K562 (cell line): ENCODE results near the gene APOB.

Experiments
- CTCF ChIP-seq, 3 experiments: IDR thresholded peaks in 2 of 3; conservative IDR thresholded peaks in 1 of 3; 2 replicates each; pipeline ENCODE4 v1.5.1; 2011 to 2012; ENCODE audit warnings: low read length in 3 of 3, mild to moderate bottlenecking in 3 of 3, control low read depth in 2 of 3, improper control_type of control experiment in 1 of 3, inconsistent platforms in 1 of 3, low read depth in 1 of 3, mixed read lengths in 1 of 3, moderate library complexity in 1 of 3; ENCODE audit not compliant: insufficient read depth in 2 of 3
- EP300 ChIP-seq: IDR thresholded peaks from 2 replicates; pipeline ENCODE4 v1.6.1; 2012; ENCODE audit warnings: low read length, improper control_type of control experiment
- HNRNPH1 ChIP-seq: fragments of 200-400 bp; formaldehyde crosslinking; optimal IDR thresholded peaks from 2 replicates; pipeline ENCODE3; 2017; ENCODE audit warnings: low read depth, mild to moderate bottlenecking, low read length, moderate library complexity
- ID3 ChIP-seq, 2 experiments: fragments of 250-450 bp in 1 of 2; fragments of 450-650 bp in 1 of 2; sonication (Bioruptor Pico) in 1 of 2; IDR thresholded peaks; 2 replicates each; pipeline versions ENCODE4 v1.6.1 to v1.8.0; 2016 to 2021; ENCODE audit warnings: mild to moderate bottlenecking in 2 of 2, moderate library complexity in 2 of 2, missing compliant biosample characterization in 1 of 2, missing genetic modification characterization in 1 of 2
- MEF2D ChIP-seq: conservative IDR thresholded peaks from 2 replicates; pipeline ENCODE4 v1.6.1; 2016; ENCODE audit warnings: low read depth, missing genetic modification characterization, missing compliant biosample characterization
- SP1 ChIP-seq: sonication (generic); formaldehyde crosslinking; IDR thresholded peaks from 2 replicates; pipeline ENCODE4 v1.8.1; 2022; ENCODE audit warnings: mild to moderate bottlenecking, missing genetic modification reagents
- TCF7 ChIP-seq: sonication (generic); IDR thresholded peaks from 2 replicates; pipeline ENCODE4 v1.6.1; 2016; ENCODE audit warnings: antibody characterized with exemption, borderline replicate concordance
- ZNF121 ChIP-seq: sonication (generic); formaldehyde crosslinking; conservative IDR thresholded peaks from 2 replicates; pipeline ENCODE4 v1.8.0; 2022; ENCODE audit warnings: missing genetic modification reagents
- ZNF511 ChIP-seq: sonication (generic); formaldehyde crosslinking; IDR thresholded peaks from 2 replicates; pipeline ENCODE4 v1.8.0; 2022; ENCODE audit warnings: mild to moderate bottlenecking, missing genetic modification reagents

- TF ChIP-seq EP300 (no peak), MEF2D (tag) (no peak), SP1 (CRISPR knock-in tag) (no peak), ID3 (CRISPR knock-in tag; IDR thresholded peaks at IDR 0.05) (no peak), ID3 (tag; IDR thresholded peaks at IDR 0.05) (no peak), HNRNPH1 (no peak), ZNF121 (CRISPR knock-in tag) (no peak), TCF7 (no peak), ZNF511 (no peak), CTCF (IDR thresholded peaks at IDR 0.05 in 2 of 3, conservative IDR thresholded peaks at IDR 0.05 in 1 of 3; ENCODE audit: insufficient read depth in 2 of 3, low read depth in 1 of 3, low read length in 3 of 3) (no peak)
These were observed 11.3 kb downstream of the APOB start for GRCh38 chr2:21032338-21033236.
